CD4-positive, alpha-beta T cell treated with Interleukin-17A for 1 hour (primary cell): ENCODE results near the gene NAV1.
"Not testable (repeated sequence)": the region's sequence is repeated elsewhere in the genome, so short reads cannot be mapped to it uniquely, and the experiment has no call there.

ENCODE experiments used
- DNase-seq: peaks from one replicate; pipeline ENCODE4 v3.0.0-alpha.2; 2020

Gene NAV1

GRCh38 chr1:201528631-201529252 lies 10.2 kb upstream of the NAV1 start:
- DNase-seq: no peak

GRCh38 chr1:201530741-201531531 lies 8.0 kb upstream of the NAV1 start:
- no peak for DNase-seq

GRCh38 chr1:201531551-201532425 lies 7.1 kb upstream of the NAV1 start:
- DNase-seq: no peak

GRCh38 chr1:201533836-201534235 lies 5.1 kb upstream of the NAV1 start:
- DNase-seq: no peak

GRCh38 chr1:201535046-201535918 lies 3.6 kb upstream of the NAV1 start:
- DNase-seq: no peak

GRCh38 chr1:201535919-201536245 lies 3.0 kb upstream of the NAV1 start:
- DNase-seq: no peak

GRCh38 chr1:201536558-201536957 lies 2.4 kb upstream of the NAV1 start:
- DNase-seq: no peak

GRCh38 chr1:201537028-201537427 lies 1.9 kb upstream of the NAV1 start:
- DNase-seq: no peak

GRCh38 chr1:201537467-201537866 lies 1.5 kb upstream of the NAV1 start:
- no peak for DNase-seq

- DNase-seq: no peak
Measured at GRCh38 chr1:201537891-201538611, 876 bp upstream of the NAV1 start.

GRCh38 chr1:201539561-201540431 lies 869 bp downstream of the NAV1 start:
- DNase-seq: no peak

GRCh38 chr1:201540846-201541735 lies 2.2 kb downstream of the NAV1 start:
- DNase-seq: no peak

GRCh38 chr1:201542309-201543035 lies 3.5 kb downstream of the NAV1 start:
- DNase-seq: no peak

GRCh38 chr1:201543871-201544642 lies 5.1 kb downstream of the NAV1 start:
- DNase-seq: no peak

GRCh38 chr1:201544710-201545109 lies 5.8 kb downstream of the NAV1 start:
- DNase-seq: no peak

- no peak for DNase-seq
Measured at GRCh38 chr1:201545851-201546492, 7.0 kb downstream of the NAV1 start.

- not testable (repeated sequence) for DNase-seq
Measured at GRCh38 chr1:201549522-201549921, 10.6 kb downstream of the NAV1 start.

- no peak for DNase-seq
Measured at GRCh38 chr1:201551096-201551495, 12.2 kb downstream of the NAV1 start.
